ENCODE data around the gene SLC22A23.

GRCh38 chr6:3457710-3458602 lies 1.1 kb upstream of the SLC22A23 start:
- TF ChIP-seq EP300 (IDR thresholded peaks at IDR 0.05) (no peak), POLR2A (IDR thresholded peaks at IDR 0.05) (no peak)

Data from stomach (tissue), 4 donors.